ENCODE data around the gene DBET. TPM values are rescaled to one million over a fixed set of nuclear protein-coding genes. Genes with fewer than 3 reads are reported as not detected.
A peak's percentile ranks its signal among the peaks of the same experiment; 100 is the strongest.
"Not testable (repeated sequence)": the region's sequence is repeated elsewhere in the genome, so short reads cannot be mapped to it uniquely, and the experiment has no call there.

Gene DBET
- total RNA-seq, 4 donors from 2014 or later, result not detected

GRCh38 chr4:190018201-190018920, 45.9 kb upstream of the DBET start:
- no peak overlapping the region for H3K27ac ChIP-seq (replicated peaks in 1 of 4)
- peak overlapping the region in 1 of 4 donors; percentile 3 for H3K4me3 ChIP-seq
- TF ChIP-seq EP300 (IDR thresholded peaks at IDR 0.05) (no peak), CTCF (IDR thresholded peaks at IDR 0.05) (no peak), POLR2AphosphoS5 (IDR thresholded peaks at IDR 0.05) (no peak), POLR2A (IDR thresholded peaks at IDR 0.05; ENCODE audit: low read depth) (no peak)
- no peaks in the 10 kb centered on the region for H3K36me3 ChIP-seq
- intact Hi-C loops (cut with DNase I), result no loop called here
- H3K9me3 ChIP-seq, result no peaks in the 10 kb centered on the region
- no peak for DNase-seq (ENCODE audit: extremely low spot score)
- H3K4me1 ChIP-seq, result peaks cover 15 to 72% (median 62%) of the 10 kb centered on the region in 4 donors
- 9% methylated on average over 33 of the region's 38 CpGs for WGBS
- H3K27me3 ChIP-seq, result peaks cover 0 to 80% (median 52%) of the 10 kb centered on the region in 4 donors

GRCh38 chr4:190019023-190019858, 45.1 kb upstream of the DBET start:
- no peaks in the 10 kb centered on the region for H3K9me3 ChIP-seq
- H3K36me3 ChIP-seq, result no peaks in the 10 kb centered on the region
- H3K4me1 ChIP-seq, result peaks cover 15 to 72% (median 62%) of the 10 kb centered on the region in 4 donors
- intact Hi-C loops (cut with DNase I), result no loop called here
- H3K27me3 ChIP-seq, result peaks cover 0 to 82% (median 51%) of the 10 kb centered on the region in 4 donors
- peak overlapping the region in 1 of 4 donors; percentile 3 for H3K4me3 ChIP-seq
- WGBS, result 9% methylated on average over 35 of the region's 57 CpGs
- DNase-seq (ENCODE audit: extremely low spot score), result no peak
- TF ChIP-seq EP300 (IDR thresholded peaks at IDR 0.05), result no peak
- TF ChIP-seq POLR2A (IDR thresholded peaks at IDR 0.05; ENCODE audit: low read depth), result no peak
- no peak for TF ChIP-seq CTCF (IDR thresholded peaks at IDR 0.05)
- no peak for TF ChIP-seq POLR2AphosphoS5 (IDR thresholded peaks at IDR 0.05)
- H3K27ac ChIP-seq (replicated peaks in 1 of 4), result no peak overlapping the region

- H3K9me3 ChIP-seq; H3K36me3 ChIP-seq; H3K4me3 ChIP-seq; intact Hi-C loops (cut with DNase I); H3K27ac ChIP-seq (replicated peaks in 1 of 4); DNase-seq (ENCODE audit: extremely low spot score): not testable (repeated sequence)
- 20% methylated on average over 25 of the region's 29 CpGs for WGBS
- Histone ChIP-seq H3K27me3 (peaks cover 0 to 76% (median 45%) of the 10 kb centered on the region in 4 donors), H3K4me1 (peaks cover 11 to 66% (median 56%) of the 10 kb centered on the region in 4 donors)
Observed at GRCh38 chr4:190019859-190020463, 44.3 kb upstream of the DBET start.

DNA sequence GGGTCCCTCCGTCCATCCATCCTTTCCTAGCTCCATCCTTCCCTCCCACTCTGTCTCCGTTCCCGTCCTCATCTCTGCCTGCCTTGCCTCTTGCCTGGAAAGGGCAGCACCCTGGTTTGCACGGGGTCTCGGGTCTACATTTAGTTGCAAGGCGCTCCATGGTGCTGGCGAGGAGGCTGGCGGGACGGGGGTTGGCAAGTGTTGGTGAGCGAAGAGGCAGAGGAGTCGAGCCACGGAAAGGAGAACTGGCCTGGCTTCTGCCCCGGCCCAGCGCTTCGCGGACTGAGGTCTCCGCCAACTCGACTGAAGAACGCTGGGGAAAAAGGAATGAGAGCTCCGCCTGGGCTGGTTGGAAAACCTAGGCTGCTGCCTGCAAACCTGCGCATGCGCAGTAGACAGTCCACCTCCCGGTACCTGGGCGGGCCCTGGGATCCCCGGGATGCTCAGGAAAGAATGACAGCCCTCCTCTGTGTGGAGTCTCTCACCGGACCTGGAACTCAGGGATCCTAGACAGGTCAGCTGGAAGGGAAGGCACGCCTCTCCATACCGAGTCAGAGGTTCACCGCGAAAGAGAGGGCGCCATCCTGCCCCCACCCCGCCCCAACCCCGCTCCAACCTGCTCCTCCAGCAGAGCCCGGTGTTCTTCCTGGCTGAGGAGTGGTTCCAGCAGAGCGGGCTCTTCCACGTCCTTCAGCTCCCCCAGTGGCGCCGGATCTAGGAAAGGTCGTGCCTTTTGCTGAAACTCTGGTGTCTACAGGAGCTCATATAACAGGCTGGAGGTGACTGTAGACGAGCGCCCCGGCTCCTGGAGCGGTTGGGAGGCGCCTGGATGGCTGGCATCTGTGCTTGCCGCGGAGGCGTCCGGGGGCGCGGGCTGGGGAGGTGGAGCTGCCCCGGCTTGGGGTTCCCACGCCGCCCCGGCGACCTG, 43.2 kb upstream of the DBET start:
- TF ChIP-seq POLR2A (IDR thresholded peaks at IDR 0.05; ENCODE audit: low read depth) (no peak), EP300 (IDR thresholded peaks at IDR 0.05) (no peak), POLR2AphosphoS5 (IDR thresholded peaks at IDR 0.05) (no peak), CTCF (IDR thresholded peaks at IDR 0.05) (no peak)
- Histone ChIP-seq H3K9me3 (no peaks in the 10 kb centered on the region), H3K36me3 (no peaks in the 10 kb centered on the region), H3K4me1 (peaks cover 11 to 55% (median 49%) of the 10 kb centered on the region in 4 donors), H3K4me3 (peak overlapping the region; percentile 27 to 43 (median 32)), H3K27ac (replicated peaks in 1 of 4) (no peak overlapping the region), H3K27me3 (peaks cover 0 to 69% (median 36%) of the 10 kb centered on the region in 4 donors)
- 4% methylated on average over 39 of the region's 55 CpGs for WGBS
- intact Hi-C loops (cut with DNase I), result no loop called here
- no peak for DNase-seq (ENCODE audit: extremely low spot score)

DNA sequence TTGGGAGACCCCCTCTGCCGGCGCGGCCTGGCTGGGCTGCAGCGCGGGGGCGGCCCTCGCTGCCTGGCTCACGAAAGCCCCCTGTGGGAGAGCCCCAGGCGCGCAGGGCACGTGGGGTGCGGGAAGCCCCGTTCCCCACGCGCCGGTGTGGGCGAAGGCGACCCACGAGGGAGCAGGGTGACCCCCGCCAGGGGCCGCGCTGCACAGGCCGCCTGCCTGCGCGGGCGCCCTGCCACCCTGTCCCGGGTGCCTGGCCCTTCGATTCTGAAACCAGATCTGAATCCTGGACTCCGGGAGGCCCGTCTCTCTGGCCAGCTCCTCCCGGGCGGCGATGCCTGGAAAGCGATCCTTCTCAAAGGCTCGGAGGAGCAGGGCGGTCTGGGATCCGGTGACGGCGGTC, 42.3 kb upstream of the DBET start:
- H3K4me3 ChIP-seq, result peak overlapping the region in 2 of 4 donors; percentile 35 to 40

DNA sequence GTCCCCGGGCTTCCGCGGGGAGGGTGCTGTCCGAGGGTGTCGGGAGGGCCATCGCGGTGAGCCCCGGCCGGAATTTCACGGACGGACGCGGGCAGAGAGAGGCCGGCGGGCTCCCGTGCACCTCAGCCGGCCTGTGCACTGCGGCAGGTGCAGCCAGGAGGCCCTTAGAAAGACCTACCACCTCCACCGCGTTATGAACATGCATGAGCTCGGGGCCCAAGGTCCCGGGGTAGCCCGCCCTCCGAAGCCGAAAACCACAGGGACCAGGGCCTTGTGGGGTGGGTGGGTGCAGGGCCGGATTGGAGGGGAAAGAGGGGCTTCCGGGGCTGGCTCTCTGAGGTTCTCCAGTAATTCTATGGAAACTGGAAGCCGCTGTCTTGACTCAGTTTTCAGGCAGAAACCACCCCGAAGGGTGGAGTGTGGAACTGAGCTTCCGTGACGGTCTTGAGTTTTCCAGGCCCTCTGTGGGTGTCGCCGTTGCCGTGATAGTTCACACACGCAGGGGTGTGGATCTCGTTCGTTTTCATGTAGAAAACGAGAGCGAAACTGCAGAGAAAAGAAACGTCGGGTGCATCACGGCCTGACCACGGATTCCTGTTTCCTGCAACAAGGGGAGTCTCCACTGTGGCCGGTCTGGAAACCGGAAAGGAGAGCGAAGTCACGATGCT, 41.6 kb upstream of the DBET start:
- DNase-seq (ENCODE audit: extremely low spot score); intact Hi-C loops (cut with DNase I); H3K36me3 ChIP-seq; H3K9me3 ChIP-seq; H3K27ac ChIP-seq (replicated peaks in 1 of 4): not testable (repeated sequence)
- 24% methylated on average over 6 of the region's 47 CpGs for WGBS
- peaks cover 11 to 44% (median 38%) of the 10 kb centered on the region in 4 donors for H3K4me1 ChIP-seq
- H3K4me3 ChIP-seq, result peak overlapping the region; percentile 23 to 51 (median 38)
- H3K27me3 ChIP-seq, result peaks cover 0 to 55% (median 23%) of the 10 kb centered on the region in 4 donors

More for the DNA sequence above, 42.3 kb upstream of the DBET start:
- intact Hi-C loops (cut with DNase I); DNase-seq (ENCODE audit: extremely low spot score); H3K36me3 ChIP-seq; H3K27ac ChIP-seq (replicated peaks in 1 of 4); H3K9me3 ChIP-seq: not testable (repeated sequence)
- Histone ChIP-seq H3K4me1 (peaks cover 11 to 52% (median 46%) of the 10 kb centered on the region in 4 donors), H3K27me3 (peaks cover 0 to 60% (median 31%) of the 10 kb centered on the region in 4 donors)
- 49% methylated on average over 12 of the region's 39 CpGs for WGBS

DNA sequence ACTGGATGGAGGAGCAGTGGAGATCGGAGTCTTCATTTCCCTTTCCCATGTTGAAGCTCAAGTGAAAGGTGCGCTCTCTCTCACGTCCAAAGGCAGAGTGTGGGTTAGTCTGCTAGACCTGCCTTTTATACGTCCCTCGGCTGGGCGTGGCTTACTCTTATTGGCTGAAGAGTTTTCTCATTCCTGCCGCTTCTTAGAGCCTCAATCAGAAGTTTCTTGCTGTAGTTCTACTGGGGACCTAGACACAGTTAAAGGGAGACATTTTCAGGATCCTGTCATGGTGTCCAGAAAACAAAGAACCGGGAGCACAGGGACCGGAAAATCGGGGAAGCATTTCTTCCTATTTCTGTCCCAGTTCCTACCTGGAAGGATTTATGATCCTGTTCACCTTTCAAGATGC, 37.1 kb upstream of the DBET start, which contains the start of gene FRG2:
Gene FRG2 (minus strand): TSS at position 101 of the 400 bp plus-strand sequence. CDS start 52 bp downstream, at position 49.
- intact Hi-C loops (cut with DNase I), result not testable (repeated sequence)
- WGBS, result no CpG with 5 or more reads among the region's 10 CpGs

More for the DNA sequence above, 37.1 kb upstream of the DBET start, which contains the start of gene FRG2:
- DNase-seq (ENCODE audit: extremely low spot score); H3K27ac ChIP-seq (replicated peaks in 1 of 4); H3K36me3 ChIP-seq; H3K4me1 ChIP-seq; H3K9me3 ChIP-seq; H3K4me3 ChIP-seq: not testable (repeated sequence)
- H3K27me3 ChIP-seq, result peaks cover 0 to 20% (median 2%) of the 10 kb centered on the region in 4 donors

All from esophagus muscularis mucosa (tissue), 4 donors.